Gastrocnemius medialis (tissue), 4 donors: Measurements from ENCODE around the gene YKT6.

Source experiments
- POLR2A ChIP-seq, 2 donors: fragments of 450-650 bp; IDR thresholded peaks; one replicate each; pipeline ENCODE4 v1.6.1; 2017; ENCODE audit warnings: antibody characterized with exemption in 2 of 2, mild to moderate bottlenecking in 2 of 2, moderate library complexity in 2 of 2
- TF ChIP-seq, protein P1 (sequence below), 5 experiments: fragments of 450-650 bp in 3 of 5; fragments of 200-600 bp in 2 of 5; sonication (generic) in 2 of 5; IDR thresholded peaks in 4 of 5; conservative IDR thresholded peaks in 1 of 5; 1 replicate in 4 of 5; 2 replicates in 1 of 5; pipeline ENCODE4 v1.5.1; 2016 to 2019; ENCODE audit warnings: antibody characterized with exemption in 5 of 5, mild to moderate bottlenecking in 3 of 5, moderate library complexity in 3 of 5

- TF ChIP-seq, protein P1, sequence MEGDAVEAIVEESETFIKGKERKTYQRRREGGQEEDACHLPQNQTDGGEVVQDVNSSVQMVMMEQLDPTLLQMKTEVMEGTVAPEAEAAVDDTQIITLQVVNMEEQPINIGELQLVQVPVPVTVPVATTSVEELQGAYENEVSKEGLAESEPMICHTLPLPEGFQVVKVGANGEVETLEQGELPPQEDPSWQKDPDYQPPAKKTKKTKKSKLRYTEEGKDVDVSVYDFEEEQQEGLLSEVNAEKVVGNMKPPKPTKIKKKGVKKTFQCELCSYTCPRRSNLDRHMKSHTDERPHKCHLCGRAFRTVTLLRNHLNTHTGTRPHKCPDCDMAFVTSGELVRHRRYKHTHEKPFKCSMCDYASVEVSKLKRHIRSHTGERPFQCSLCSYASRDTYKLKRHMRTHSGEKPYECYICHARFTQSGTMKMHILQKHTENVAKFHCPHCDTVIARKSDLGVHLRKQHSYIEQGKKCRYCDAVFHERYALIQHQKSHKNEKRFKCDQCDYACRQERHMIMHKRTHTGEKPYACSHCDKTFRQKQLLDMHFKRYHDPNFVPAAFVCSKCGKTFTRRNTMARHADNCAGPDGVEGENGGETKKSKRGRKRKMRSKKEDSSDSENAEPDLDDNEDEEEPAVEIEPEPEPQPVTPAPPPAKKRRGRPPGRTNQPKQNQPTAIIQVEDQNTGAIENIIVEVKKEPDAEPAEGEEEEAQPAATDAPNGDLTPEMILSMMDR (IDR thresholded peaks at IDR 0.05 in 4 of 5, conservative IDR thresholded peaks at IDR 0.05 in 1 of 5), result no peak
- TF ChIP-seq POLR2A (IDR thresholded peaks at IDR 0.05), result no peak
These were observed 59.0 kb downstream of the YKT6 start for GRCh38 chr7:44259547-44260457.
